GM23248 (cell line): ENCODE results near the gene CBY2.

ENCODE experiments used
- EZH2 ChIP-seq: fragments of 200-600 bp; sonication (generic); IDR thresholded peaks from 2 replicates; pipeline ENCODE4 v1.6.1; 2018; ENCODE audit warnings: antibody characterized with exemption, mild to moderate bottlenecking; ENCODE audit not compliant: insufficient read depth, poor library complexity, severe bottlenecking
- EZH2phosphoT487 ChIP-seq: fragments of 200-600 bp; sonication (generic); IDR thresholded peaks from 2 replicates; pipeline ENCODE4 v1.6.1; 2018; ENCODE audit warnings: antibody characterized with exemption, moderate library complexity, mild to moderate bottlenecking, low read depth; ENCODE audit not compliant: insufficient read depth

GRCh38 chr13:45715351-45715750 is 13.2 kb downstream of the CBY2 start:
- TF ChIP-seq EZH2phosphoT487 (no peak), EZH2 (no peak)
